ENCODE data around the gene TTN.
"Not testable (repeated sequence)": the region's sequence is repeated elsewhere in the genome, so short reads cannot be mapped to it uniquely, and the experiment has no call there.

Gene TTN

GRCh38 chr2:178526256-178526655 is 281.0 kb downstream of the TTN start:
- DNase-seq = no peak

- DNase-seq = not testable (repeated sequence)
Measured at GRCh38 chr2:178525460-178525859, 281.8 kb downstream of the TTN start.

GRCh38 chr2:178525010-178525409 is 282.2 kb downstream of the TTN start:
- DNase-seq = not testable (repeated sequence)

GRCh38 chr2:178523596-178524134 is 283.6 kb downstream of the TTN start:
- no peak for DNase-seq

- DNase-seq = peak; percentile 56
Measured at GRCh38 chr2:178522950-178523595, 284.1 kb downstream of the TTN start.

- DNase-seq = no peak
Measured at GRCh38 chr2:178521304-178522150, 285.7 kb downstream of the TTN start.

- no peak for DNase-seq
Measured at GRCh38 chr2:178517496-178517895, 289.7 kb downstream of the TTN start.

- no peak for DNase-seq
Measured at GRCh38 chr2:178514664-178515063, 292.6 kb downstream of the TTN start.

GRCh38 chr2:178513876-178514275 is 293.3 kb downstream of the TTN start:
- no peak for DNase-seq

- DNase-seq = no peak
Measured at GRCh38 chr2:178512484-178512883, 294.7 kb downstream of the TTN start.

GRCh38 chr2:178510384-178510783 is 296.8 kb downstream of the TTN start:
- no peak for DNase-seq

GRCh38 chr2:178508646-178509045 is 298.6 kb downstream of the TTN start:
- no peak for DNase-seq

GRCh38 chr2:178506949-178507348 is 300.3 kb downstream of the TTN start:
- DNase-seq = no peak

GRCh38 chr2:178506524-178506923 is 300.7 kb downstream of the TTN start:
- no peak for DNase-seq

GRCh38 chr2:178506101-178506500 is 301.1 kb downstream of the TTN start:
- DNase-seq = no peak

GRCh38 chr2:178502751-178503150 is 304.5 kb downstream of the TTN start:
- no peak for DNase-seq

- DNase-seq = no peak
Measured at GRCh38 chr2:178499640-178500039, 307.6 kb downstream of the TTN start.

GRCh38 chr2:178498137-178498536 is 309.1 kb downstream of the TTN start:
- no peak for DNase-seq

- no peak for DNase-seq
Measured at GRCh38 chr2:178496049-178496448, 311.2 kb downstream of the TTN start.

- no peak for DNase-seq
Measured at GRCh38 chr2:178491612-178492011, 315.6 kb downstream of the TTN start.

- DNase-seq = no peak
Measured at GRCh38 chr2:178485356-178485755, 321.9 kb downstream of the TTN start.

- no peak for DNase-seq
Measured at GRCh38 chr2:178484245-178485041, 322.8 kb downstream of the TTN start.

- no peak for DNase-seq
Measured at GRCh38 chr2:178482437-178482836, 324.8 kb downstream of the TTN start.

Data from T1000 (cell line).